ENCODE results near the gene SRGAP3.

Gene SRGAP3

DNA sequence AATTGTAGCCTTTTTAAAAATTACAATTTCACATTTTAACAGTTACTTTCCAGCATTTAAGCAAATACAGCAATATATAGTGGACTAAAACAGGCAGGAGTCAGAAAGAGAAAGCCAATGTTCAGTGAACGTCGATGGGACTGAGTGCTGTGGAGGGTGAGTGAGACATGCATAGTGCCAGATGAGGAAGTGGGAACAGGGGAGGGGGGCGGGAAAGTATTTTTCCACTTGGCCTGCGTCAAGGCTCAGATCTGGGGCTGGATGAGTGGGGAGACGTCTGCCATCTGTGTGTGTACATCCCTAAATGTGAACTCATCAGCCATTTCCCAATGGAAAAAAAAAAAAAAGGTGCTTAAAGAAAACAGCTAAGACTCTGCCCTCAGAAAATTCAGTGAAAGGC lies 266.9 kb downstream of the SRGAP3 start:
- no peak for DNase-seq

DNA sequence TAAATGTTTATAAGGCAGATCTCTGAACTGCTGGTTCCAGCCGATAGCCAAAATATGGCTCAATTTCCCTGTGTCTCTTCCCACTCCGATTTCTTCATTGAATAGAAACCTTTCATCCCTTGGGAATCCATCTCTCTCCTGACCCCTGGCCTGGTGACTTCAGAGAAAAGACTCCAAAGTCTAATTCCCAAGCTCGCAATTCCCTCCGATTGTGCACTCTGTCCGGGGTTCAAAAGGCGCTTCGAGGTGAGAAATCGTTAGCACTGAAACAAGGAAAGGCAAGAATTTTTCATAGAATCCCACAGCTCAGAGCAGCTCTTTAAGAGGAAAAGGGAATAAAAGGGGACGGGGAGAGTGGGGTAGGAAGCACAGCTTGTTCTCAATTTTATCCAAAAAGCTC lies 267.7 kb downstream of the SRGAP3 start:
- DNase-seq: no peak

DNA sequence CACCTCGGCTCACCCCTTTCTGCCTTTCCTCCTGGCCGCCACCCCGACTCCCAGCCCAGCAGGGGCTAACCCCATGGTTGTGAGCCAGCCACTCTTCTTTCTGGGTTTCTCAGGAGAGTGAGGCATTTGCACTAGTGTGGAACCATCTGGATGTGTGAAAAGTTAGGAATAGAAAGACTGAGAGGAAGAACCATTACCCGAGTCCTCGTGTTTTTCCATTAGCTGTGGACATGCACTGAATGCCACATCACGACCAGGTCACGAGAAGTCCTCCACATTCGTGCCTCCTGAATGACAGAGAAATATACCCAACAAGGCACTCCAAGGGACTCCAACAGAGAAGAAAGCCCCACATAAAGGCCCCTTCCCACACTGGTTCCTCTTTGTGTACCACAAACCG lies 268.1 kb downstream of the SRGAP3 start:
- DNase-seq: no peak

DNA sequence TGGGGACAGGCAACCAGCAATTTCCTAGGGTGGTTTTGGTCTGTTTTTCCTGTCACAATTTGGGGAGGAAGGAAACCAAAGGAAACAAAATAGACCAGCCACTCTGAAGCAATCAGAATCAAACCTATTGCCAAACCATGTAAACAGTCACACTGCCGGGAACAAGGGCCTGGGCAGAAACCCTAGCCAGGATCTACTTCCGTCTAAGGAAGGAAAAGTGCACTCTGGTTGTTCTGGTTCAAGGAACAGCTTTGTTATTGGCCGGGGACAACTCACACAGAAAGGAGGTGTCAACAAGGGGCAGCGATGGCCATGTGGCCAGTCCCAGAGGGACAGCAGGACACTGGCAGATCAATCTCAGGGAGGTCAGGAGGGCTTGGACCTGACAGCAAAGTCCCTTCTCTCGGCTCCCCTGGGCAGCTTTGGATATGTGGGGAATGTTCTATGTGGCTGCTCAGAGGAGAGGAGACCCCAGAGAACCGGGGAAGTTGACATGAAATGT lies 268.6 kb downstream of the SRGAP3 start:
- DNase-seq: no peak

DNA sequence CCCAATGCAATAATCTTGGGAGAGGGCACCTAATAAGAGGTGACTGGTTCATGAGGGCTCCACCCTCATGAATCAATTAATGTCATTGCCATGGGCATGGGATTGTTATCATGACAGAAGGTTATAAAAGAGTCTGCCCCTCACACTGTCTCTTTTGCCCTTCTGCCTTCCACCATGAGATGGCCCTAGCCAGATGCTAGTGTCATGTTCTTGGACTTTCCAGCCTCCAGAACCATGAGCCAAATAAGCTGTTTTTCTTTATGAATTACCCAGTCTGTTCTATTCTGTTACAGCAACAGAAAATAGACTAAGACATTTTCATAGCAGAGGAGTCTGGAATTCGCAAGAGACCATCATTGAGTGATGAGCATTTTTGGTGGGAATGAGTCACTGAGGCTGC lies 270.2 kb downstream of the SRGAP3 start:
- no peak for DNase-seq

DNA sequence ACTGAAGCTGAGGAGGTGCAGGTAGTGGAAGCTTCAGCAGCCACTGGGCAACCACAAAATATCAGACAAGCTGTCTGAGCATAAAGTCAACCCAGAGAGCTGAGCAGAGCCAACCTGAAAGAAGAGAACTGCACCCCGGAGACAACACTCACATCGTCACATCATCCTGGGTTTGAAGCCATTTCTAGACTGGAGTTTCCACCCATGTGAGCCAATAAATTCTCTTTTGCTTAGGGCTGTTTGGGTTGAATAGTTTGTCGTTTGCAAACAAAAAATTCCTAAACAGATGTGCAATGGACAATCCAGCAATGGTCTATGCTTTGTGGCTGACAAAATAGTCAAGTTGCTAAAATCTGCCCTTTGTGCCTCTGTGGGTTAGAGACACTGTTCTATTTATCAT lies 270.9 kb downstream of the SRGAP3 start:
- DNase-seq: no peak

DNA sequence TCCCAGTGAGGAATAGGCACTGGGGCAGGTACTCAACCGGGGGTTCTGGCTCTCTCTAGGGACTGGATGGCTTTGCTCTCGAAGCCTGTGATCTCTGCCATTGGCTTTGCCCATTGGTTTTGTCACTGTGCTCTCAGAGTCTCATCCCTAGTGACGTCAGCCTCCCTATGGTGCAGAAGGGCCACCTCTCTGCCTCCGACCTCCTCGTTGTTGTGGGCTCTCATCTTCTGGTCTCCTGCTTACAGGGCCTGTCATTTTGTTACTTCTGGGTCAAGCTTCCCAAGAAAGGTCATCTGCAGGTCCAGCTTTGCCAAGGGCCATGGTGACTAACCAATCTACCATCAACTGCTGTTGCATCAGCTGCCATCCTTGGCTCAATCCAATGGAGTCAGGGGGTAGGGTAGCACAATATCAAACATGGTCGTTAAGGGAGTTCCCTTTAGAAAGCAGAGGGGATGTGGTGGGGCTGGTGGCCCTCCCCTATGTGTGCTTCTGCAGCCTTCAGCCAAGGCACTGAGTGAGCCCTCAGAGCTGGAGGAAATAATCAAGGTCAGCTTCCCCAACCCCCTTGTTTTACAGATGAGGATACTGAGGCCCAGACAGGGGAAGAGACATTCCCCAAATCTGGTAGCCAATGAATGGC lies 272.8 kb downstream of the SRGAP3 start:
- DNase-seq: no peak

DNA sequence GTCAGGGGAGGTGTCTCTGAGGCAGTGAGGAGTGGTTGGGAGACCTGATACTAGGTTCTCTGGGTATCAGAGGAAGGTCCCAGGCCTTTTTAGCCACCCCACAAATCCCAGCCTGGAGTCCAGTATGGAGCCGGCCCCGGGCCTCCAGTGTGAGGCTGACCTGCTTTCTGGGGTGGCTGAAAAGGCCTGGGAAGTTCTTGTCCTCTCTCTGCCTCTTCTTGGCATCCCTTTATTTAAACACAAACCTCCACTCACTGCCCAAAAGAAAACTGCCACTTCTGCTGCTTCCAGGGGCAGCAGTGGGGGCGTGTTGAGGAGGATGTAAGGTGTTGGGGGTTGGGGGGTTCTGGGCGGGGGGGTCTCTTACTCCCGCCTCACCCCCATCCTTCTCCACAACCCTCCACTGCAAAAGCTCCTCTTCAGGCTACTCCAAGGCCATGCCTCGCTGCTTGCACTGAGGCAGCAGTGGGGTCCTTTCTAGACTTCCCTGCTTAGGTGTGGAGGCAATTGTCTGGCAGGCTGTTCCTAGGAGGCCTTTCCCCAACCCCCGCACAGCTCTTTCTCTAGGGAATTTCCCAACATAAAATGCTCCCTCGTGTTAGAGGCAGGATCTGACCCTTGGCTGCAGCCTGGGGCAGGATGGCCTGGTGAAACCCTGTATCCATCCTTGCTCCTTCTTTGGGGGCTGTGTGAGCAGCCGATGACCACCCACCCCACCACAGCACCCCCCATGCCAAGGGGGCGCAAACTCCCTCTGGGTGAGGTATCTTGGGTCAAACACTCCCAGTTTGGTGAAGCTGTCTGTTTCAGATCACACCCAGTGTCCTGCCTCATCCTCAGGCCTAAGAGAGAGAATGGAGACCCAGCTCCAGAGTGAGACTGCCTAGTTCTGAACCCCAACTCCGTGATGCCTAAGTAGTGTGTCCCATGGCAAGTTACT lies 274.1 kb downstream of the SRGAP3 start:
- no peak for DNase-seq

DNA sequence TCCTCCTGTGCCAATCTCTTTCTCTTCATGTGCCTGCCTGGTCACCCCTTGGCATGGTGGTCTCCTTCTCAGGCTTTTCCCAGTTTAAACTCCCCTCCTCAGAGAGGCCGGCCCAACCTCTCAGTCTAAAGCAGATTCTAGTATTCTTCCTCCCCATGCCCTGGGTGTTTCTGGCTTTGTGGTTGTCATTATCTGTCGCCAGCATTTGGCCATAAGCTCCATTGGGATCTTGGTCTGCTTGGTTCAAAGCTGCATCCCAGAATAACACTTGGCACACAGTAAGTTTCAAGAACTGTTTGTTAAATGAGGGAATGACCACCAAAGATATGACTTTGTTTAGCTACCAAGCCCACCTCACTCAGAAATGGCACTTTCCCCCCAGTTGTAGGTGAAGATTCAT lies 275.0 kb downstream of the SRGAP3 start:
- no peak for DNase-seq

DNA sequence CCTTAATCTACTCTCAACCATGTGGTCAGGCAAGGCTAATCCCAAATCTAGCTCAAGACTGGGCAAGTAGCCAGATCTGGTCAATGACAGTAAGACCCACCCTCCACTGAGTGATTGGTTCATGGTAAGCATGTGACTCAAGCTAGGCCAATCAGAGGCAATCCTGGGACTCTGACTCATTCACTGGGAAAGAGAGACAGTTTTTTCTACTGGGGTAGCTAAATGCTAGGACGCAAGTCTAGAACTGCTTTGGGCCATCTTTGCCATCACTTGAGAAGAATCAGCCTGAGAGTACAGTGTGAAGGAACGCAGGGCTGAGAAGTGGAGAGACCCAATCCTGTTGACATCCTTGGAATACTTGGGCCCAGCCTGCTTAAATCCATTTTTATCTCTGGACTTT lies 276.8 kb downstream of the SRGAP3 start:
- no peak for DNase-seq

DNA sequence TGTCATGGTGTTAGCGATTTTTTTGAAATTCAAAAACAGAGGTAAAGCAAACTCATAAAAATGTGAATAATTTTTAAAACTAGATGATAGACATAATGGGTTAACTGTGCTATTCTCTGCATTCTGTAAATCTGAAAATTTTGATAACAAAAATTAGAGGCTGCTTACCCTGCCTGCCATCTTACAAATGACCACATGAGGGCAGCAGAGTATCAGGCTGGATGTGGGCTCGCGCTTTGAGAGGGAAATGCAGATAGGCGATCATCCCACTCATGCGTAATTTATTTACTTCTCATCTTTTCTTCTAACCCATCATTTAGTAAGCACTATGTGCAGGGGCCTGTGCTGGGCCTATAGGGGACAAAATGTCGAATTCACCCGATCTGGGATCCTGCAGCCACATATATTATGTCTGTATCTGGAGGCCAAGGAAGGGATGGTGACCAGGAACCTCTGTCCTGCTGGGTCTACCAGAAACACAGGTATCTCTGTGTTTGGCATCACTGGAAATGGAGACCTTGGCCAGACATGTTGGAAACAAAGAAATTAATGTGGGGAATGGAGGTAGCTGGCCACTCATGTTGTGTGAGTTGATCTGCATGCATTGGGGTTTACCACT lies 278.4 kb downstream of the SRGAP3 start:
- DNase-seq: no peak

DNA sequence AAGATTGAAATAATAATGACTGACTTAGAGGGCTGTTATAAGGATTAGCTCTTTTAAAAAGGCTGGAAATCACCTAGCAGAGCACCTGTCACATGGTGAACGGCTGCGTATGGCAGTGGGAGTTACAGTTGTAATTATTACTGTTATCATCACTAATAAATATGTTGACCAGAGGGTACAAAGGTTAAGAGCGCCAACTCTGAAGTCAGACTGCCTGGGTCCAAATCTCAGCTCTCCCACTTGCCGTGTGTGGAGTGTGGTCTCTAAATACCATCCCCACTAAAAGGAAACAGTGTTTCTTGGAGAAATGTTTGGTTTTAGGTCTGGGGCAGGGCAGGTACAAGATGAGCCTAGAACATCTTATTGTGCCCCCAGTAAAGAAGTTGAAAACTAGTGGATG lies 280.2 kb downstream of the SRGAP3 start:
- no peak for DNase-seq

DNA sequence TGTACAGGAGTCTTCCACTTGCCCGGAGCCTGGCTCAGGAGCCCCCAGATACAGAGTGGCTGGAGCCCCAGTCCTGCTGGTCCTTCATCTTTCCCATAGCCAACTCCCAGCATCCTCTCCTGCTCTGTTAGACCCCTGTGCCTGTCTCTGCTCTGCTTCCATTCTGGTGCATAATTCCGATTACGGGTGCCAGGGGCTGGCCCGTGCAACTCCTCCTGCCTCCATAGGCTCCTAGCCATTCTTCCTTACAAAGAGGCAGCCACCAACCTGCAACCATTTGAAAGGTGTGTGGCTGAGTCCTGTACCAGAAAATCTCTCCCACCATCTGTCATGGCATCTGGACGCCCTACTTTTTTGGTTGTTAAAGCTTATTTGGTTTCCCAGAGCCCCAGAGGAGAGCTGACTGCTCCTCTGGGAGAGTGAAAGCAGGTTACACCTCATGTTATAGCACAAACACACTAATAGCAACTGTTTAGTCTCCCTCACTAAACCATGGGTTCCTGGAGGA lies 281.0 kb downstream of the SRGAP3 start:
- DNase-seq: no peak

DNA sequence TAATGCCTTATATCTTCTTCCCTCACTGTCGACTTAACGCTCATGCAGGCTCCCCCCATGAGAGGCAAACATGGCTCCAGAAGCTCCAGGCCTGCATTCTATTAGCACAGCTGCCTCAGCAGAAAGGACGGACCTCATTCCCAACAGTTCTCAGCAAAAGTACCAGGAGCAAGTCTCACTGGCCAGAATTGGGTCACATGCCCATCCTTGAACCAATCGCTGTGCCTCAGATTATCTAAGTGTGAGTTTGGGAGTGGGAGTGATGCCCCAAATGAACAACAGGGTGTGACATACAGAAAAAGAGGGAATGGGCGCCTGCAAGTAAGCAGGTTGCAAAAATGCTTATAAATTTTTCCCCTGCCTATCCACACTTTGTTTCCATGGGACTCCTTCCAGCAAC lies 281.9 kb downstream of the SRGAP3 start:
- no peak for DNase-seq

DNA sequence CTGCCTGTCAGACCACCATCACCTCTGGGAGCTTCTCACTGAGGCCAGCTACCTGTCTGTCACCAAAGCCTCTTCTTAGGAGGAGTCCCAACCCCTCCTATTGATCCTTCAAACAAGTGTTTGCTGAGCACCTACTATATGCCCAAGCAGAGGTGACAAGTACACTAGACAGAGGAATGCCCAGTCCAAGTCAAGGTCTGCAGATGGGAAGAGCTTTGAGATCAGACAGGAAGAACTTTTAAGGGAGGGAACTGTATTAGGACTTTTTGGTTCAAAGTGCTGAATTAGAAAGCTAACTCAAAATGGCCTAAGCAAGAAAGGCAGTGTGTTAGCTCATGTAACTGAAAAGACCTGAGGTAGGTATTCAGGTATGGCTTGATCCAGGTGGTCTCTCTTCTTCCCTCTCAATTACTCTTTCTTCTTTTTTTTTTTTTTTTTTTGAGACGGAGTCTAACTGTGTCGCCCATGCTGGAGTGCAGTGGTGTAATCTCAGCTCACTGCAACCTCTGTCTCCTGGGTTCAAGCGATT lies 282.6 kb downstream of the SRGAP3 start:
- DNase-seq: no peak

DNA sequence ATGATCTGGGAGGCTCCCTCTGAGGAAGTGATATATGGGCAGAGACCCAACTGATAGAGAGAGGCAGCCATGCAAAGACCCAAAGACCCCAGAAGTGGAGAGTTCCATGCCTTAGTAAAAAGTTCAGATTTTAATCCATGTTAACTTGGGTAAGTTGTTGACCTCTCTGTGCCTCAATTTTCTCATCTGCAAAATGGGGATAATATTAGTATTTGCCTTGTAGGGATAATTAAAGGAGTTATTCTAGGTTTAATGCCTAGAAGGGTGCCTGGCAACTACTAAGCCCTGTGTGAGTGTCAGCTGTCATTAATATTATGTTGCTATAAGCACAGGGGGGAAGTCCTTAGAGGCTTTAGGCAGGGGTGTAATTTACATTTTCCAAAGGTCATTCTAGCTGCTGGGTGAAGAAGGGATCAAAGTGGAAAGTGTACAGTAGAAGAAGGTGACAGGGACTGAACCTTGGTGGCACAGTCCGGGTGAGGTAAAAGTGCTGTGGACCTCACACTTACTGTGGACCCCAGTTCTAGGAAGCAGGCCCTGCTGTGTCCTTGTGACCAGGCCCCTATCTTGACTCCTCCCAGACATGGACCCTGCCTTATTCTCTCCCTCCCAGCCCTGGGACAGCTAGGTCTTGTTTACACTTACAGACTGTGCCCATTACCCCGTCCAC lies 283.2 kb downstream of the SRGAP3 start:
- DNase-seq: no peak

DNA sequence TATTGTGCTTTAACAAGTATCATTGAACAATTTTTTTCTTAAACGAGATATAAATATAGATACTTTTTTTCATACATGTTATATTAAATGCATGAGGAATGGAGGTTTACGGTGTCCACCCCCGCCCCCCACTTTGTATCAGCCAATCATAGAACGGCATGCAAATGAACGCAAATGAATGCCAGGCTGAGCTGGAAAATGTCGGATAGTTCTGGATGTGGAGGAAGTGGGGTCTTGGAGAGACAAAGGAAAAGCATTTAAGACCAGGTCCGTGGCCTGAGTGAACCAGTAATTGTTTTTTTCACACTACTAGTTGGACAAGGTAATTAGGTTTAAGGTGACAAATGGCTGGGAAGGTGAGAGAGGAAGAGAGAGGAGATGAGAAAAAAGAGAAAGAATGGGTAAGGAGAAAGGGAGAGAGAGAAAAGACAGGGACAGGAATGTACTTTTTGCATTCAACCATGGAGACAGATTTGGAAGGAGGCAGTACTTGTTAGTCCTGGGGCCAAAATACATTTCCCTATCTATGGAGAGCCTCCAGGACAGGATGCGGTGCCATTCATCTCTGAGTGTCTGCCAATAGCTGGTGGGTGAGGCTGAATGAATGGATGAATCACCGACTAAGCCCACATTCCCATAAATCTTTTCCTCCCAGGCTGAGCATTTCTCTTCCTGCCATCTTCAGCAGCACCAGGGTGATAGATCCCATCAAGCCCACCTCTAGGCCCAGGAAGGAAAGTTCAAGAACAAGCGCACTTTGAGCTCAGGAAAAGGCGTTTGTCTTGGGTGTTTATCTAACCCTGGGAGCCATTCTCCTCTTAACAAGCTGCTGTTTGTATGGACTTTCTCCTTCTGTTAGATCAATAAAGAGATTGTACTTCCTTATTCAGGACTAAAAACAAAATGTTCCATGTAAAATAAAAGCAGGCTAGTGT lies 284.7 kb downstream of the SRGAP3 start:
- no peak for DNase-seq

DNA sequence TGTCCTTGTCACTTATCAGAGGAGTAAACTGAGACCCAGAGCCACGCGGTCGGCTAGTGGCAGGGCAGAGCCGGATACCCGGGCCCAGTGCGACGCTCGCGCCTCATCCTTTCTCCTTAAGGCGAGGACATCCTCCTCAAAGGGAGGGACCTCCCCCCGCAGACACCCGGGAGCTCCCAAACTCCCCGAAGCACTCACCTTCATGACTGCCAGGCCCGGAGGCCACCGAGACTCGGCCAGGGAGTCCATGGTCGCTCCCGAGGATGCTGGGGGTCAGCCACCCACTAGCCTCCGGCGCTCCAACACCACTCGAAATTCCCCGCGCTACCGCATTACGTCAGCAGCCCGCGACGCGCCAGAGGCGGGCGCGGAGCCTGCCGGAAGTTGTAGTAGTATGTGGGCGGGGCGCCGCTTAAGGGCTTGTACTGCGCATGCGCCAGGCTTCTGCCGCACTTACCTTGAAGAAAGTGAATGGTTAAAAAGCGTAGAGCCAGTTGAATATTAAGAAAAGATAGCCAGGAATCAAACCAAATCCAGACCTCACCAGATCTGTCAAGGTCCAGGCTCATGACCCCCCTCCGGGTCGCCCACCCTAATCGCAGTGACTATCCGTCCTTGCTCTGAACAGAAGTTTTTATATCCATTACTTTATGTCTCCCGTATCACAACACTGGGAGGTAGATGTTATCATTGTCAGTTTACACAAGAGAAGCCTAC lies 286.2 kb downstream of the SRGAP3 start, which contains the start of gene RAD18:
RAD18 (minus strand) TSS at position 336 of the 717 bp plus-strand sequence; CDS start at position 249, 87 bp downstream.
- peak; percentile 86 for DNase-seq

DNA sequence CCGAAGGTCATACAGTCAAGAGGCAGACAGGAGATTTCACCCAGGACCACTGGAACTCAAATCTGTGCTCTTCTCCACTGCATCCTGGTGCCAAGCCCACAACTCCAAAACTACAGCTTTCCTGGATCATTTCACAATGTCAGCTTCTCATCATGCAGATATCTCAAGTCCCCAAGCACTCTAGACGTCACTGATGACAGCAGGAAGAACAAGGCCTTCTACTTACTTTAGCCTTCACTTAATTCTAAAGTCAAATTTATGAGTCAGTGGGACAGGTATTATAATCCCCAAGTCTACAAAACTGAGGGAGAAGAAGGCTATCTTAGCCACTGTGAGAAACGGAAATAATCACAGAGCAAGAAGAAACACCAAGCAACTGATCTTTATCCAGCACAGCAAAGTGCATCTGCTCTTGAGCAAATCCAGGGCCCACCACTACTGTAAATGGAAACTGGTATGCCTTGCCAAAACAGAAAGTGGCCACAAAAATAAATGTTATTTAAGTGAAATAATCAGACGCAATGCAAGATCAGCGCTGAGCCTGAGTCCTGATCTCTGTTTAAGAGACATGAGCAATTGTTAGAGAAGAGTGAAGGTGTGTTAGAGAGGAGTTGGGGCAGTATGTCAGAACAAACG lies 287.1 kb downstream of the SRGAP3 start:
- no peak for DNase-seq

DNA sequence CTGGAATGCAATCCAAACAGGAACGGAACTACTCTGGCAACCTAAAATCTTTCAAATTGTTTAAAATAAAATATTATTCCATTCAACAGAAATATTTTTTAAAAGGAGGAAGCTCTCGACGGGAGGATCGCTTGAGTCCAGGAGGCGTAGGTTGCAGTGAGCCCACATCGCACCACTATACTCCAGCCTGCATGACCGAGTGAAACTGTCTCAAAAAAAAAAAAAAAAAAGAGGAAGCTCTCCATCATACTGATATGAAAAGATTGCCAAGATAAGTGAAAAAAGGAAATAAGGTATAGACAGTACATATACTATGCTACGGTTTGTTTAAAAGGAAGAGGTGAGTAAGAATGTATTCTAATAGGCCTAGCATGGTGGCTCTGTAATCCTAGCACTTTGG lies 289.8 kb downstream of the SRGAP3 start:
- no peak for DNase-seq
